ENCODE measurements around the gene BCL2.

- TF ChIP-seq JUND (IDR thresholded peaks at IDR 0.05) (peak; percentile 59; the same call in 1 of the 2 replicates), SIN3A (IDR thresholded peaks at IDR 0.05; ENCODE audit: low read depth) (peak; percentile 52; the same call in 1 of the 2 replicates), ZBTB33 (IDR thresholded peaks at IDR 0.05; ENCODE audit: extremely low read depth, insufficient replicate concordance, low read length) (no peak), POLR2A (IDR thresholded peaks at IDR 0.05; ENCODE audit: borderline replicate concordance, extremely low read depth, insufficient read depth, insufficient read length) (no peak), POLR2AphosphoS5 (IDR thresholded peaks at IDR 0.05; ENCODE audit: low read depth, low read length) (peak; percentile 54), MAX (IDR thresholded peaks at IDR 0.05) (0 out of 2 replicates have a peak, but pooled peaks have one; percentile 37), CTCF (IDR thresholded peaks at IDR 0.05 in 2 of 3, conservative IDR thresholded peaks at IDR 0.05 in 1 of 3; ENCODE audit: borderline replicate concordance in 1 of 3, insufficient read depth in 1 of 3, low read depth in 2 of 3, low read length in 2 of 3) (no peak), SRF (IDR thresholded peaks at IDR 0.05; ENCODE audit: low read depth) (no peak), REST (IDR thresholded peaks at IDR 0.05; ENCODE audit: low read depth) (no peak), YY1 (IDR thresholded peaks at IDR 0.05; ENCODE audit: extremely low read depth, insufficient replicate concordance, low read depth, low read length) (no peak)
These were observed 46.9 kb upstream of the BCL2 start for GRCh38 chr18:63366213-63367052.
